ENCODE results near the gene GLRA2. TPM values are rescaled to one million over a fixed set of nuclear protein-coding genes. Genes with fewer than 3 reads are reported as not detected.

The GLRA2 gene
- total RNA-seq, 4 donors from 2014 or later = not detected

DNA sequence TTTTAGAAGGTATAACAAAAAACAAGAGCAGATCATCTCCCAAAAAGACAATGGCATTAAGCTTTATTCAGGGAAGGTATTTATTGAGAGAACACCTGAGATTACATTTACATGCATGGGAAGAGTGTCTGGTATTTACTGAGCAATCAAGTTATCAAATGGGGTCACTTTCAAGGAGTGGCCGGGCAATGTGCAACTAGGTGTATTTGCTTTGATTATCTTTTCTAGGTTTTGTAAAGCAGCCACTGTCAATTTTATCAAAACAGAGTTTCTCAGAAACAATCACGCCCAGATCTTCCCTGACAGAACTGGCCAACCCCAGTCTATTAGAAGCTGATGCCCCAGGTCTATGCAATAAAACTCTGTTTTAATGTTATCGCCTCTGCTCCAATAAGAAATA, 169.5 kb downstream of the GLRA2 start:
- H3K9me3 ChIP-seq = no peaks in the 10 kb centered on the region
- WGBS = 80% methylated on average over 3 of the region's 3 CpGs
- no peaks in the 10 kb centered on the region for H3K36me3 ChIP-seq
- TF ChIP-seq EP300 (IDR thresholded peaks at IDR 0.05) (no peak), POLR2A (IDR thresholded peaks at IDR 0.05) (no peak), POLR2AphosphoS5 (IDR thresholded peaks at IDR 0.05) (no peak)
- TF ChIP-seq, protein P1, sequence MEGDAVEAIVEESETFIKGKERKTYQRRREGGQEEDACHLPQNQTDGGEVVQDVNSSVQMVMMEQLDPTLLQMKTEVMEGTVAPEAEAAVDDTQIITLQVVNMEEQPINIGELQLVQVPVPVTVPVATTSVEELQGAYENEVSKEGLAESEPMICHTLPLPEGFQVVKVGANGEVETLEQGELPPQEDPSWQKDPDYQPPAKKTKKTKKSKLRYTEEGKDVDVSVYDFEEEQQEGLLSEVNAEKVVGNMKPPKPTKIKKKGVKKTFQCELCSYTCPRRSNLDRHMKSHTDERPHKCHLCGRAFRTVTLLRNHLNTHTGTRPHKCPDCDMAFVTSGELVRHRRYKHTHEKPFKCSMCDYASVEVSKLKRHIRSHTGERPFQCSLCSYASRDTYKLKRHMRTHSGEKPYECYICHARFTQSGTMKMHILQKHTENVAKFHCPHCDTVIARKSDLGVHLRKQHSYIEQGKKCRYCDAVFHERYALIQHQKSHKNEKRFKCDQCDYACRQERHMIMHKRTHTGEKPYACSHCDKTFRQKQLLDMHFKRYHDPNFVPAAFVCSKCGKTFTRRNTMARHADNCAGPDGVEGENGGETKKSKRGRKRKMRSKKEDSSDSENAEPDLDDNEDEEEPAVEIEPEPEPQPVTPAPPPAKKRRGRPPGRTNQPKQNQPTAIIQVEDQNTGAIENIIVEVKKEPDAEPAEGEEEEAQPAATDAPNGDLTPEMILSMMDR (IDR thresholded peaks at IDR 0.05) = no peak
- no peak for DNase-seq (ENCODE audit: low spot score in 2 of 2)
- no peak overlapping the region for H3K27ac ChIP-seq
- no peak overlapping the region for H3K4me3 ChIP-seq
- no peaks in the 10 kb centered on the region for H3K27me3 ChIP-seq
- no peaks in the 10 kb centered on the region for H3K4me1 ChIP-seq

GRCh38 chrX:14700982-14701381, 171.6 kb downstream of the GLRA2 start:
- DNase-seq (ENCODE audit: low spot score in 2 of 2) = no peak
- Histone ChIP-seq H3K27me3 (no peaks in the 10 kb centered on the region), H3K9me3 (no peaks in the 10 kb centered on the region), H3K27ac (no peak overlapping the region), H3K36me3 (no peaks in the 10 kb centered on the region), H3K4me1 (no peaks in the 10 kb centered on the region), H3K4me3 (no peak overlapping the region)
- TF ChIP-seq, protein P1 (IDR thresholded peaks at IDR 0.05) = no peak
- TF ChIP-seq POLR2AphosphoS5 (IDR thresholded peaks at IDR 0.05) (no peak), EP300 (IDR thresholded peaks at IDR 0.05) (no peak), POLR2A (IDR thresholded peaks at IDR 0.05) (no peak)
- 81% methylated on average over 5 of the region's 5 CpGs for WGBS

DNA sequence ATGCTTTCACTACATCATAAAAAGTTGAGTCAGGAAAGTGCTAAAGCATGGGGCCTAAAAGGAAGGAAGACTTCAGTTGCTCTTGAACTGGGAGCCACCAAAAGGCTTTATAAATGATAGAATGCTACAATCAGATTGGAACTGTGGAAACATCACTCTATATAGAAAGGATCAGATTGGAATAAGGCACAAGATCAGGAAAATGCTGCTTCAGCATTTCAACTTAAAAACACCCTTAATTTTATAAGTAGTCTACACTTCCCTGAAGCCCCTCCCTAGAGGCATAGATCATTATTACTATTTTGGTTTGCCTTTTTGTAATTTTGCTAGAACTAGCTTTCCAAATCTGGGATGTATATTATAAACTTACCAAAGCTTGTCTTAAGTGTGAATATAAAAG, 172.8 kb downstream of the GLRA2 start:
- H3K9me3 ChIP-seq = no peaks in the 10 kb centered on the region
- no peaks in the 10 kb centered on the region for H3K36me3 ChIP-seq
- no peak overlapping the region for H3K27ac ChIP-seq
- no peak for TF ChIP-seq POLR2AphosphoS5 (IDR thresholded peaks at IDR 0.05)
- TF ChIP-seq, protein P1 (IDR thresholded peaks at IDR 0.05) = no peak
- H3K27me3 ChIP-seq = no peaks in the 10 kb centered on the region
- no peak for DNase-seq (ENCODE audit: low spot score in 2 of 2)
- no peak overlapping the region for H3K4me3 ChIP-seq
- H3K4me1 ChIP-seq = no peaks in the 10 kb centered on the region

- Histone ChIP-seq H3K4me1 (no peaks in the 10 kb centered on the region), H3K36me3 (no peaks in the 10 kb centered on the region), H3K4me3 (no peak overlapping the region), H3K9me3 (no peaks in the 10 kb centered on the region), H3K27me3 (no peaks in the 10 kb centered on the region), H3K27ac (no peak overlapping the region)
- TF ChIP-seq, protein P1 (IDR thresholded peaks at IDR 0.05) = no peak
- TF ChIP-seq POLR2A (IDR thresholded peaks at IDR 0.05) (no peak), POLR2AphosphoS5 (IDR thresholded peaks at IDR 0.05) (no peak), EP300 (IDR thresholded peaks at IDR 0.05) (no peak)
- WGBS = 90% methylated on average over 3 of the region's 3 CpGs
- DNase-seq (ENCODE audit: low spot score in 2 of 2) = no peak
Observed at GRCh38 chrX:14712096-14712495, 182.8 kb downstream of the GLRA2 start.

DNA sequence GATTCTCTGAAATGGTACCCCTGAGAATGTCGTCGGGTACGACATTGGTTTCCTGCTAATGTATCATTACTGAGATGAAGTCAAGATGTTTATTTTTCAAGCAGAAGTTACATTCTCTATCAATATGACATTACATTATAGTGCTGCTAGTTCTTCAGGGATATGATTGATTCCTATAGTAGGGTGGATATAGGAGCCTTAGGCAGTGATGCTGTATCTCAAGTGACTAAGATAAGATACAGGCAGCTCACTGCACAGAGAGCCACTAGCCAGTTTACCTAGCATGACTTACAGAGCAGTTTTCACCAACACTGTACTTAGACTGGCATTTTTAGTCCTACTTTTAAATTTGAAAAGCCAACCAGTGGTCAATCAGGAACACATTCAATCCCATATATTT, 188.6 kb downstream of the GLRA2 start:
- Histone ChIP-seq H3K9me3 (no peaks in the 10 kb centered on the region), H3K36me3 (no peaks in the 10 kb centered on the region), H3K27ac (no peak overlapping the region), H3K4me1 (no peaks in the 10 kb centered on the region), H3K4me3 (no peak overlapping the region), H3K27me3 (no peaks in the 10 kb centered on the region)
- DNase-seq (ENCODE audit: low spot score in 2 of 2) = no peak
- WGBS = 83% methylated on average over 3 of the region's 3 CpGs
- TF ChIP-seq EP300 (IDR thresholded peaks at IDR 0.05) = no peak
- no peak for TF ChIP-seq POLR2AphosphoS5 (IDR thresholded peaks at IDR 0.05)
- TF ChIP-seq, protein P1 (IDR thresholded peaks at IDR 0.05) = no peak
- TF ChIP-seq POLR2A (IDR thresholded peaks at IDR 0.05) = no peak

Measured in suprapubic skin (tissue), 4 donors.